Measurements from ENCODE around the gene RAD51B. TPM values are rescaled to one million over a fixed set of nuclear protein-coding genes. Genes with fewer than 3 reads are reported as not detected.

Gene RAD51B
- total RNA-seq, 1 experiment from 2014 or later = 20.0 TPM

GRCh38 chr14:68585690-68586089 lies 766.1 kb downstream of the RAD51B start:
- ChIA-PET POLR2A (no interaction called here), CTCF (no interaction called here), RAD21 (ENCODE audit: low non-redundant PET in 1 of 2, low total read pairs in 2 of 2, uncharacterized antibody in 2 of 2, unreplicated experiment in 2 of 2) (no interaction called here)
- Histone ChIP-seq H3K79me2 (ENCODE audit: insufficient read depth, low read length) (no peaks in the 10 kb centered on the region), H3K27me3 (ENCODE audit: insufficient read depth, low read length) (no peaks in the 10 kb centered on the region), H2AFZ (ENCODE audit: low read depth, low read length, poor library complexity, severe bottlenecking) (no peak overlapping the region), H4K20me1 (ENCODE audit: insufficient read depth) (no peaks in the 10 kb centered on the region), H3K4me1 (ENCODE audit: control insufficient read depth in 1 of 2, insufficient read depth in 2 of 2, low read length in 2 of 2) (peaks cover 56 to 63% of the 10 kb centered on the region in 2 experiments), H3K36me3 (ENCODE audit: control insufficient read depth in 1 of 2, insufficient read depth in 2 of 2, low read length in 2 of 2) (no peaks in the 10 kb centered on the region), H3K9me3 (ENCODE audit: control insufficient read depth in 1 of 2, insufficient read depth in 1 of 2, low read depth in 1 of 2, low read length in 2 of 2) (no peaks in the 10 kb centered on the region), H3K4me3 (replicated peaks in 1 of 2; ENCODE audit: low read depth in 1 of 2, low read length in 2 of 2) (no peak overlapping the region), H3K9ac (ENCODE audit: low read length) (no peak overlapping the region), H3K27ac (ENCODE audit: low read depth, low read length) (no peak overlapping the region), H3K4me2 (ENCODE audit: low read length) (no peak overlapping the region), H3K9me2 (ENCODE audit: insufficient read depth) (no peaks in the 10 kb centered on the region)
- DNase-seq (ENCODE audit: low read depth, low spot score) = no peak
- no peak for TF ChIP-seq CEBPB (IDR thresholded peaks at IDR 0.05; ENCODE audit: low read depth)
- no peak for TF ChIP-seq EZH2 (IDR thresholded peaks at IDR 0.05)
- TF ChIP-seq, protein P1, sequence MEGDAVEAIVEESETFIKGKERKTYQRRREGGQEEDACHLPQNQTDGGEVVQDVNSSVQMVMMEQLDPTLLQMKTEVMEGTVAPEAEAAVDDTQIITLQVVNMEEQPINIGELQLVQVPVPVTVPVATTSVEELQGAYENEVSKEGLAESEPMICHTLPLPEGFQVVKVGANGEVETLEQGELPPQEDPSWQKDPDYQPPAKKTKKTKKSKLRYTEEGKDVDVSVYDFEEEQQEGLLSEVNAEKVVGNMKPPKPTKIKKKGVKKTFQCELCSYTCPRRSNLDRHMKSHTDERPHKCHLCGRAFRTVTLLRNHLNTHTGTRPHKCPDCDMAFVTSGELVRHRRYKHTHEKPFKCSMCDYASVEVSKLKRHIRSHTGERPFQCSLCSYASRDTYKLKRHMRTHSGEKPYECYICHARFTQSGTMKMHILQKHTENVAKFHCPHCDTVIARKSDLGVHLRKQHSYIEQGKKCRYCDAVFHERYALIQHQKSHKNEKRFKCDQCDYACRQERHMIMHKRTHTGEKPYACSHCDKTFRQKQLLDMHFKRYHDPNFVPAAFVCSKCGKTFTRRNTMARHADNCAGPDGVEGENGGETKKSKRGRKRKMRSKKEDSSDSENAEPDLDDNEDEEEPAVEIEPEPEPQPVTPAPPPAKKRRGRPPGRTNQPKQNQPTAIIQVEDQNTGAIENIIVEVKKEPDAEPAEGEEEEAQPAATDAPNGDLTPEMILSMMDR (IDR thresholded peaks at IDR 0.05 in 2 of 3, conservative IDR thresholded peaks at IDR 0.05 in 1 of 3; ENCODE audit: borderline replicate concordance in 1 of 3, insufficient read depth in 1 of 3, low read depth in 2 of 3, low read length in 2 of 3) = no peak
- no peak for TF ChIP-seq SIN3A (IDR thresholded peaks at IDR 0.05; ENCODE audit: low read depth)
- no peak for TF ChIP-seq SRF (IDR thresholded peaks at IDR 0.05; ENCODE audit: low read depth)
- no peak for TF ChIP-seq RAD21 (IDR thresholded peaks at IDR 0.05; ENCODE audit: low read depth)
- no peak for TF ChIP-seq CBX3 (IDR thresholded peaks at IDR 0.05; ENCODE audit: low read depth)
- TF ChIP-seq YY1 (IDR thresholded peaks at IDR 0.05; ENCODE audit: extremely low read depth, insufficient replicate concordance, low read depth, low read length) = no peak
- no peak for TF ChIP-seq REST (IDR thresholded peaks at IDR 0.05; ENCODE audit: low read depth)
- TF ChIP-seq ZFX (IDR thresholded peaks at IDR 0.05) = no peak
- no peak for TF ChIP-seq JUND (IDR thresholded peaks at IDR 0.05)
- no peak for TF ChIP-seq EZH2phosphoT487 (IDR thresholded peaks at IDR 0.05; ENCODE audit: borderline replicate concordance)
- TF ChIP-seq TCF7L2 (IDR thresholded peaks at IDR 0.05; ENCODE audit: borderline replicate concordance, extremely low read depth, insufficient read depth, insufficient read length) = no peak
- TF ChIP-seq POLR2AphosphoS5 (IDR thresholded peaks at IDR 0.05; ENCODE audit: low read depth, low read length) = no peak
- no TSS peak for BruUV-seq (replicated peaks)
- no peak for ATAC-seq
- intact Hi-C loops (cut with micrococcal nuclease) = no loop called here

Data from HCT116 (cell line).